GM12873 (cell line): ENCODE data around the gene HARBI1.

ENCODE experiments used
- TF ChIP-seq, protein P1 (sequence below): IDR thresholded peaks from 2 replicates; pipeline ENCODE4 v1.5.1; 2012; ENCODE audit warnings: low read depth, mild to moderate bottlenecking, moderate library complexity, low read length, control low read depth; ENCODE audit not compliant: insufficient read depth; ENCODE audit errors: missing control alignments

Gene HARBI1

DNA sequence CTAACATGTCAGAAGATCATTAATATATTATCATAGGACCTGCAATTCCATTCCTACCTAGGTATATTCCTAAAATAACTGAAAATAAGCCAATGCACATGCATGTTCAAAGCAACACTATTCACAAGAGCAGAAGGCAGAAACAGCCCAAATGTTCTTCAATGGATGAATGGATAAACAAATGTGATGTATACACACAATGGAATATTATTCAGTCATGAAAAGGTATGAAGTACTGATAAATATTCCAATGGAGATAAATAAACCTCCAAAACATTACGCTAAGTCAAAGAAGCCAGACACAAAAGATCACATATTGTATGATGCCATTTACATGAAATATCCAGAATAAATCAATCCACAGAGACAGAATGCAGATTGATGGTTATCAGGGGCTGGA, 40.0 kb downstream of the HARBI1 start:
- TF ChIP-seq, protein P1, sequence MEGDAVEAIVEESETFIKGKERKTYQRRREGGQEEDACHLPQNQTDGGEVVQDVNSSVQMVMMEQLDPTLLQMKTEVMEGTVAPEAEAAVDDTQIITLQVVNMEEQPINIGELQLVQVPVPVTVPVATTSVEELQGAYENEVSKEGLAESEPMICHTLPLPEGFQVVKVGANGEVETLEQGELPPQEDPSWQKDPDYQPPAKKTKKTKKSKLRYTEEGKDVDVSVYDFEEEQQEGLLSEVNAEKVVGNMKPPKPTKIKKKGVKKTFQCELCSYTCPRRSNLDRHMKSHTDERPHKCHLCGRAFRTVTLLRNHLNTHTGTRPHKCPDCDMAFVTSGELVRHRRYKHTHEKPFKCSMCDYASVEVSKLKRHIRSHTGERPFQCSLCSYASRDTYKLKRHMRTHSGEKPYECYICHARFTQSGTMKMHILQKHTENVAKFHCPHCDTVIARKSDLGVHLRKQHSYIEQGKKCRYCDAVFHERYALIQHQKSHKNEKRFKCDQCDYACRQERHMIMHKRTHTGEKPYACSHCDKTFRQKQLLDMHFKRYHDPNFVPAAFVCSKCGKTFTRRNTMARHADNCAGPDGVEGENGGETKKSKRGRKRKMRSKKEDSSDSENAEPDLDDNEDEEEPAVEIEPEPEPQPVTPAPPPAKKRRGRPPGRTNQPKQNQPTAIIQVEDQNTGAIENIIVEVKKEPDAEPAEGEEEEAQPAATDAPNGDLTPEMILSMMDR = no peak

DNA sequence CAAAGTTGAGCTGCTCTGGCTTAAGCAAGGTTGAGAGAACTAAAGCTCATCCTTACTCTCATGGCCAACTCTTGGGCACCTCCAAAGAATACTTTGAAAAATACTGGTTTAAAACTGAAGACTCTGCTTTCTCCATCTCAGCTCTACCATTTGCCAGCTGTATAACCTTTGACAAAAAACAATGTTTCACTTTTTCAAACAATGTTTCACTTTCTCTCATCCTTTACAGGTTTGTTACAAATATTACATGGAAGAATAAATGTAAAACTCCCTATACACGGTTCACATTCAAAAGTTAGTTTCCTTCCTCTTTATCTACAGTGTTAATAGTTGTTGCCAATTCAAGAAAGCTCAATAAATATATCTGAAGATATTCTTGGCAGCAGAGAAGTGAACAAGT, 42.4 kb downstream of the HARBI1 start:
- TF ChIP-seq, protein P1 = no peak

DNA sequence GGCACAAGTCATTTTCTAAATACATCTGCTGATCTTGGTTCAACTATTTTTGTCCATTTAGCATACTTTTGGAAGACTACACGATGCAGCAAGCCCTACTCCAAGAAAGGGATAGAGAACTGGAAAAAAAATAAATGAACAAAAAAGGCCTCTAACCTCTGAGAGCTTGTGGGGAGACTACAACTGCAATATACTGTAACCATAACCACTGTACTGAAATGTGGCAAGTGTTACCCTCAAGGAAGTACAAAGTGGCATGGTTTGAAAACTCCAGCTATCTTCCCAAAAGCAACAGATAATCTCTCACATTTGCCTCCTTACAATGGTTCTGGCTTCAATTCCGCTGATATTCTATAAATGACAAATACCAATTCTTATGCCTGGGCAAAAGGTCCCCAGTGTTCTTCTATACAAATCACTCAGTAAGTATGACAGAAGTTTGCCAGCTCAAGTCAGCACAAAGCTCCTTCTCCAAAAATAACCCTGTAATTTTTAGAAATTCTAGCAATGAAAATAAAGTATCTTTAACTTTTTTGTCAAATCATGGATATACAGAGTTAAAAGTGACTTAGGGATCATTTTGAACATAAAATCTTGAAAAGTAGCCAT, 46.1 kb downstream of the HARBI1 start:
- TF ChIP-seq, protein P1 = no peak

DNA sequence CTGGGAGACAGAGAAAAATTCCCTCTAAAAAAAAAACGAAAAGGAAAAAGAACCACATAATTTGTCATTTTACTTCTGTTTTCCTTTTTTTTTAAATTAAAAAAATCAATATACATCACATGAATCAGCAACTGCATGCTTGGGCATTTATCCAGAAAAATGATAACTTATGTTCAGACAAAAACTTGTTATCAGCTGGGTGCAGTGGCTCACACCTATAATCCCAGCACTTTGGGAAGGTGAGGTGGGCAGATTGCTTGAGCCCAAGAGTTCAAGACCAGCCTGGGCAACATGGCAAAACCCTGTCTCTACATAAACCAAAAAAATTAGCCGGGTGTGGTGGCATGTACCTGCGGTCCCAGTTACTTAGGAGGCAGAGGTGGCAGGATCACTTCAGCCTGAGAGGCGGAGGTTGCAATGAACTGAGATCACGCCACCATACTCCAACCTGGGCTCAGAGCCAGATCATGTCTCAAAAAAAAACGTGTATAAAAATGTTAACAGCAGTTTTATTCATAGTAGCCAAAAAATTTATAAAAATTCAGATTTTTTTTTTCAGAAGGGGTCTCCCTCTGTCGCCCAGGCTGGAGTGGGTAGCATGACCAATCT, 51.7 kb downstream of the HARBI1 start:
- TF ChIP-seq, protein P1 = no peak

DNA sequence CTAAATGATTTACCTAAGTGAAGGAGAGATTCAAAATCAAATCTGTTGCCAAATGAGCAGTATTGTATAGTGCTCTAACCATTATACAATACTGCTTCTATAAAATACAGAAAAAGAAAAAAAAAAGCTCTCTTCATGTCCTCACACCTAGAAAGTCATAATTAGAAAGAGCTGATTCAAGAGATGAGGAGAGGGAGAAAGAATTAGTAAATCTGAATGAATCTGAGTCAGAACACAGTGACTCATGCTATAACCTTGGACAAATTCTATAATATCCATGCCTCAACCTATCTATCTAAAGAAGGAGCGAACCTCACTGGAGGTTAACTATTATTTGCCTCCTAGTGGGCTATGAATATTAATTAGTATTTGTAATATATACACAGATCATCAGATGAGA, 52.6 kb downstream of the HARBI1 start:
- TF ChIP-seq, protein P1 = no peak

DNA sequence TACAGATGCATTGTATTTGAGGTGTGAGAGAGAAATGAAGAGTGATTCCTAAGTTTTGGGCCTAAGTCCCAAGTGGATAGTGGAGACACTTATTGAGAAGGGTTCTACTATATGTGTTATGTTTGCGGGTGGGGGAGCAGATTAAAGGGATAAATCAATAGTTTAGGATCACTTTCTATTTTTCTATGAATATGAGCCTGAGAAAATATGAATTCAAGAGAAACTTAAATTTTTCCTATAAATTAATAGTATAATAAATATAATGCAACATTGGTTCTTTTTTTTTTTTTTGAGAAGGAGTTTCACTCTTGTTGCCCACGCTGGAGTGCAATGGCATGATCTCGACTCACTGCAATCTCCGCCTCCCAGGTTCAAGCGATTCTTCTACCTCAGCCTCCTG, 54.5 kb downstream of the HARBI1 start:
- TF ChIP-seq, protein P1 = no peak

DNA sequence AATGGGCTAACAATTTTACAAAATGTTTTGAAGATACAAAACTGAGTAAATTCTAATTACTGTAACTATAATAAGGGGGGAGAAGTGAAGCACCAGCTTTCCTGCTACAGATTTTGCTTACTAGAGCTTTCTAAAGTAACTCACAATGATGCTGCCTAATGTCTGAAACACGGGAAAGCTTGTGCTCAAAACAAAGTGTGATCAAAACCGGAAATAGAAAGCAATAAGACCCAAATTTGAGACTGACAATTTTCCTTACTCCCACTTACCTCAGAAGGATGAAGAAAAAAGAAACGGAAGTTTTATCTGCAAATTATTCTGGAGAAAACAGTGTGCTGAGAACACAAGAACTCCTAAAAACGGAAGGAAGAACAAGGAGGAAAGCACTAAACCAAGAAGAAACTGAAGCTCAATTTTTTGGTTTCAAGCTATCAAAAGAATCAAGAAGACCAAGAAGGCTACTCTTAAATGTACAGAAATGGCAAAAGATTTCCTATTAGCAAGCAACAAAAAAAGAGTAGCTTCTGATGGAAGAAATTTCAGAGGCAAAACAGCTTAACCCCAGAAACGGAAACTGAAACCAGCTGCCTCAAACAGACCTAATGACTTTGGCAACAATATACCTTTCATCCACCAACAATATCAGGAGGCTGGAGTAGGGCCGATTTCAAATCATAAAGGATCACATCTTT, 56.6 kb downstream of the HARBI1 start:
- TF ChIP-seq, protein P1 = no peak
